ENCODE measurements around the gene PPIL1.

- TF ChIP-seq CTCF (IDR thresholded peaks at IDR 0.05; ENCODE audit: low read length) (no peak), EZH2 (IDR thresholded peaks at IDR 0.05; ENCODE audit: borderline replicate concordance, low read length) (no peak)
These were observed 18.9 kb downstream of the PPIL1 start for GRCh38 chr6:36855750-36856149.
